Measurements from ENCODE around the gene RGS6.

The RGS6 gene

DNA sequence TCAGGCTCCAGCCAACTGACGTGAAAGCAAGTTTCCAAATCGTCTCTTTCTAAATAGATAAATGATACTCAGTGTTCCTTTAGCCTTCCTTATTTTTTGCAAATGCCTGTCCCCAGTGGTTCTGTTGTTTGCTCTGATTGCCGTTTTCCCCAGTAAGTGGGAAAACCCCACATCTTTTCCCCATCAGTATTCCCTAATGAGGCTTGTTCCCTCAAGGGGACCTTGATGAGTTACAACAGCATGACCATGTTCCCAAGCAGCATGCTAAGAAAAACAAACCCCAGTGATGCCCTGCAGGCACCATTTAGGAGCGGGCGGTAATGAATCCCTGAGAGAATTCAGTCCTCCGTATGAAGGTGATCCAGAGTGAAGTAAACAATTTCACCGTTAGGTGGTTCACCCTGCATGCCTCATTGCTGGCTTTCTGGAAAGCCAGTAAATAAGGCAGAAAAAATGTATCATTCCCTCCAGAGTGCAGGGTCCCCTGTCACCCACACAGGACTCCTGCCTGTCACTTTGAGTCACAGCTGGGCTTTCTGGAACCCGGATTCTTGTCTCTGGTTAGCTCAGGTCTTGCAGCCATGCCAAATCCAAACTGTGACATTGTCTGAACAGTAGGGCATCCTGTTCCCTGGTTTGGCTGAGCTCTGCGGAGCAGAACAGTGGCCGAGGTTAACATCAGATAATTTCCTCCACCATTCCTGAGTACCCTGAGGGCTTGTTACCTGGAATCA, 222.6 kb downstream of the RGS6 start:
- no peak for DNase-seq (ENCODE audit: low read depth in 1 of 2, low spot score in 1 of 2)

DNA sequence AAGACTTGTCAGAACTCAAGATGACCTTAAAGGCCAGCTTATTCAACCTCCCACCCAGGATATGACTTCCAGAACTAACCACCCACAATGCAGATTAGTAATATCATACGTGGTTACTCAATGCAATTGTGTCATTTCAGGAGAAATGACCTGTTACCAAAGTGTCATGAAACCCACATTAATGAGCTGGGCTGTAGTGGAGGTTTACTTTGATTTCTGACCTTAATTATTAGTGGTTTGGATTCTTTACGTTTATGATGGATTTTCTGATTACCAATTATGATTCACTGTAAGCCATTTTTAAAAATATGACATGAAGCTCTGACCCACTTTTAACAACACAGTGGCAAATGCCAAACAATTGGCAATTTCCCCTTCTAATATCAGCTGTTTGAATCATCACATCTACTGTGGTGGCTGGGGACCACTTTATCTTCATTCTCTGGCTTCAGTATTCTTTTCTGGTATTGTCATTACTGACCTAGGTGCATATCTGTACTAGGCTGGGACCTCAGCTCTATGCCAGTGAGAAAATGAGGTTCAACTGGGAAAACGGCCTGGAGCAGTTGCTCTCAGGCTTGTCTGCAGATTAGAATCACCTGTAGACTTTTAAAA, 223.3 kb downstream of the RGS6 start:
- DNase-seq (ENCODE audit: low read depth in 1 of 2, low spot score in 1 of 2), result no peak

DNA sequence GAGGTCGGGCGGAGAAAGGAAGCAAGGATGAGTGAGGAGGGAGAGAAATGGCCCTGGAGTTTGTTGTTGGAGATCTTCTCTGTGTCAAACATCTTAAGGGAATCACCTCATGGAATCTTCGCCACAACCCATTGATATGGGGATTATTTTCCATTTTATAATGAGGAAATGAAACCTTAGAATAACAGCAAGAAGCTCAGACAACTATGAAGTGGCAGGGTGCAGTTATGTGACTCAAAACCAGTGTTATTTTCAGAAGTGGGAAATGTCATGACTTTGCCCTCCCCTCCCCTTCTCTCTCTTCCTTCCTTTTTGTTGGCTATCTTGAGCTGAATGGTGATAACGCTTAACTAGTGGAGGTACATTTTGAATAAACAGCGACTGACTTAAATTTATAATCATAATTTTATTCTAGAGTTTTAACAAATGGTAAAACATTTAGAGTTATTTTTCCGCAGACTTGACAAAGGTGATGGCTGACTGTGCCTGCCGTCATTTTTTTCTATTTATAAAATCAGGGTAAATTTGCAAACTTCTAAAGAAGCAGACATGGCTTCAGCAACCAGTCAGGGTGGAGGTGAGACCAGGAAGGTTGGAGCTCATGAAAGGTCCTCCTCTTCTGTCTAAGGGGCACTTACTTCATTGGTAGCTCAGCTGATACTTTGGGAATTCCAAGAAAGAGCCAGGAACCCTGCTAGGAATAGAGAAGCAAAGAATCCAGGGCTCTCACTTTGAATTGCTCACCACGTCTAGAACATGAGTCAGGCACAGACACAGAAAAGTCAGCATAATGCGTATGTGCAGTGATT, 232.4 kb downstream of the RGS6 start:
- no peak for DNase-seq (ENCODE audit: low read depth in 1 of 2, low spot score in 1 of 2)

- DNase-seq (ENCODE audit: low read depth in 1 of 2, low spot score in 1 of 2), result no peak
Measured at GRCh38 chr14:72165229-72165698, 233.0 kb downstream of the RGS6 start.

GRCh38 chr14:72169521-72169920, 237.3 kb downstream of the RGS6 start:
- no peak for DNase-seq (ENCODE audit: low read depth in 1 of 2, low spot score in 1 of 2)

DNA sequence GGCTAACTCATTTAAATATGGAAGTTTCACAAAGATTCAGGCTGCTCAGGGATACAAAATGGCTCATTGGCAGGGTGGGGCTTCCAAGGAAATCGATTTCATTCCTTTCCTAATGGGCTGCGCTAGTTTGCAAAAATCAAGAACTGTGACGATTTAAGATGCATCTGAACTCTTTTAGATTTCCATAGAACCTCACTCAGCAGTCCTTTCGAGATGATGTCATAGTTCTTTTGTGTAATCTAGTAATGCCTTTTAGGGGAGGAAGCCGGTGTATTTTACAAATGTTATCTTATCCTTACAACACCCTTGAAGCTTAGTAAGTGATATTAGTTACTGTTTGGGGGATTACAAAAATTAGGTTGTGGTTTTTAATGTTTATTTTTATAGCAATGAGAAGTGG, 239.8 kb downstream of the RGS6 start:
- DNase-seq (ENCODE audit: low read depth in 1 of 2, low spot score in 1 of 2), result no peak

GRCh38 chr14:72172597-72172996, 240.4 kb downstream of the RGS6 start:
- no peak for DNase-seq (ENCODE audit: low read depth in 1 of 2, low spot score in 1 of 2)

- DNase-seq (ENCODE audit: low read depth in 1 of 2, low spot score in 1 of 2), result no peak
Measured at GRCh38 chr14:72173038-72173720, 240.9 kb downstream of the RGS6 start.

- DNase-seq (ENCODE audit: low read depth in 1 of 2, low spot score in 1 of 2), result no peak
Measured at GRCh38 chr14:72177251-72177650, 245.0 kb downstream of the RGS6 start.

GRCh38 chr14:72178517-72178916, 246.3 kb downstream of the RGS6 start:
- no peak for DNase-seq (ENCODE audit: low read depth in 1 of 2, low spot score in 1 of 2)

GRCh38 chr14:72182708-72183432, 250.6 kb downstream of the RGS6 start:
- DNase-seq (ENCODE audit: low read depth in 1 of 2, low spot score in 1 of 2), result no peak

DNA sequence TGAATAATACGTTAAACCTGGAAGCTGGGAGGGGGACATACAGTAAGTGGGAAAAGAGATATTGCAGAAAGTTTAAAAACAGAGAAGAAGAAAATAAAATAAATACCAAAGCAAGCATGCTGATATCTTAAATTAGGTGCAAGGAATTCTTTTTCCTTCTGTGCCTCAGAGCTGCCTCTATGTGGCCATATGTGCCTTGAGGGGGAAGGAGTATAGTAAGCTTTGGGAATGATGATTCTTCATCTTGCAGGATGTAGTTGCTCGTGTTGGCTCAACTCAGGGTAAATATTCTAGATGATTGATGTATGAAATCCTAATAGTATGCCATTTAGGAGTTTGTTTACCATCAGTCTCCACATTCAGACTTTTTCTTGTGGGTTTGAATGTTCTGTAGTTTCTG, 251.4 kb downstream of the RGS6 start:
- DNase-seq (ENCODE audit: low read depth in 1 of 2, low spot score in 1 of 2), result no peak

- DNase-seq (ENCODE audit: low read depth in 1 of 2, low spot score in 1 of 2), result no peak
Measured at GRCh38 chr14:72186523-72186922, 254.3 kb downstream of the RGS6 start.

- DNase-seq (ENCODE audit: low read depth in 1 of 2, low spot score in 1 of 2), result no peak
Measured at GRCh38 chr14:72196237-72197015, 264.2 kb downstream of the RGS6 start.

DNA sequence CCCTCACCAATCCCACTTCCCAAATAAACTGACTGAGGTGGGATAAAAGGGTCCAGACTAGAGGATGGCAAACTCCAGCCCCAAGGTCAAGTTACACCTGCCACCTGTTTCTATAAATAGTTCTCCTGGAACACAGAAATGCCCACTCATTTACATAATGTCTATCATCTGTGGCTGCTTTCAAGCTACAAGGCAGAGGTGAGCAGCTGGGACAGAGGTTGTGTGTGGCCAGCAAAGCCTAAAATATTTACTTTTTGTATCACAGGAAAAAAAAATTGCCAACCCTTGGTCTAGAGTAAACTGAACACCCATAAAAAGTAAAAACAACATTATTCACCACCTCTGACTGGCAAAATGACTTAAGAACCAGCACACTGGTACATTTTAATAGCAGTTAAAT, 269.4 kb downstream of the RGS6 start:
- no peak for DNase-seq (ENCODE audit: low read depth in 1 of 2, low spot score in 1 of 2)

GRCh38 chr14:72213424-72213823, 281.2 kb downstream of the RGS6 start:
- DNase-seq (ENCODE audit: low read depth in 1 of 2, low spot score in 1 of 2), result no peak

GRCh38 chr14:72215080-72215479, 282.9 kb downstream of the RGS6 start:
- DNase-seq (ENCODE audit: low read depth in 1 of 2, low spot score in 1 of 2), result no peak

DNA sequence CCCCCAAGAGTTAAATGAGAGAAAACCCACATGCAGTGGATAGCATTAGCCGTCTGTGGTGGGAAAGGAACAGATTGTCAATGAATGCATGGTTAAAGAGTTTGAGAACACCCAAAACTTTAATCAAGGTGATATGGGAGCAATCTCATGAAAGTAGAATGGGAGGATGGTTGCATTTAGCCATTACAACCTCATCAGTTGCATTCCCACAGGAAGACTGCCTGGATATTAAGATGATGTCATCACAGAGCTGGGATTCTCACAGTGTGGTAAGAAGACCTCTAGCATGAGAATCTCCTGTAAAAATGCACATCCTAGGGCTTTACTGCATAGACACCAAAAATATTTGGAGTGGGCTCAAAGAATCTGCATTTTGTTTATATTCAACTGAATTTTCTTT, 284.9 kb downstream of the RGS6 start:
- DNase-seq (ENCODE audit: low read depth in 1 of 2, low spot score in 1 of 2), result no peak

GRCh38 chr14:72222046-72222445, 289.8 kb downstream of the RGS6 start:
- DNase-seq (ENCODE audit: low read depth in 1 of 2, low spot score in 1 of 2), result no peak

GRCh38 chr14:72236629-72237028, 304.4 kb downstream of the RGS6 start:
- DNase-seq (ENCODE audit: low read depth in 1 of 2, low spot score in 1 of 2), result no peak

All from stimulated activated CD4-positive, alpha-beta T cell treated with anti-CD3 and anti-CD28 coated beads, Interleukin-15, amount 100 ng/mL, for 1 hour (primary cell).